ENCODE results near the gene LYRM7.

DNA sequence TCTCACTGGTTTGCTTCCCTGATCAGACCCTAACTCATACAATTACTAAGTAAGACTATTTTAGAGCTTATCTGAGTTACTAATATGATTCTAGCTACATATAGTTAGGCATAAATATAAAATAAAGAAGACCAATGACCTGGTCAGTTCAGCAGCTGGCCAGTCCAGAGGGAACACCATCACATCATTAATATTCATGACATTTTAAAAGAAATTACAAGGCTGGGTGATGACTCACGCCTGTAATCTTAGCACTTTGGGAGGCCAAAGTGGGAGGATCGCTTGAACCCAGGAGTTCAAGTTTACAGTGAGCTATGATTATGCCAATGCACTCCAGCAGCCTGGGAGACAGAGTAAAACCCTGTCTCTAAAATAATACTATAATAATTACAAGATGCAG lies 56.2 kb downstream of the LYRM7 start:
- TF ChIP-seq, protein P1, sequence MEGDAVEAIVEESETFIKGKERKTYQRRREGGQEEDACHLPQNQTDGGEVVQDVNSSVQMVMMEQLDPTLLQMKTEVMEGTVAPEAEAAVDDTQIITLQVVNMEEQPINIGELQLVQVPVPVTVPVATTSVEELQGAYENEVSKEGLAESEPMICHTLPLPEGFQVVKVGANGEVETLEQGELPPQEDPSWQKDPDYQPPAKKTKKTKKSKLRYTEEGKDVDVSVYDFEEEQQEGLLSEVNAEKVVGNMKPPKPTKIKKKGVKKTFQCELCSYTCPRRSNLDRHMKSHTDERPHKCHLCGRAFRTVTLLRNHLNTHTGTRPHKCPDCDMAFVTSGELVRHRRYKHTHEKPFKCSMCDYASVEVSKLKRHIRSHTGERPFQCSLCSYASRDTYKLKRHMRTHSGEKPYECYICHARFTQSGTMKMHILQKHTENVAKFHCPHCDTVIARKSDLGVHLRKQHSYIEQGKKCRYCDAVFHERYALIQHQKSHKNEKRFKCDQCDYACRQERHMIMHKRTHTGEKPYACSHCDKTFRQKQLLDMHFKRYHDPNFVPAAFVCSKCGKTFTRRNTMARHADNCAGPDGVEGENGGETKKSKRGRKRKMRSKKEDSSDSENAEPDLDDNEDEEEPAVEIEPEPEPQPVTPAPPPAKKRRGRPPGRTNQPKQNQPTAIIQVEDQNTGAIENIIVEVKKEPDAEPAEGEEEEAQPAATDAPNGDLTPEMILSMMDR (IDR thresholded peaks at IDR 0.05; ENCODE audit: poor library complexity): no peak
- no peak for TF ChIP-seq EZH2 (IDR thresholded peaks at IDR 0.05; ENCODE audit: borderline replicate concordance)
